Activated CD4-positive, CD25-positive, alpha-beta regulatory T cell treated with anti-CD3 and anti-CD28 coated beads, Interleukin-2, amount 50 U/mL, for 16 hours (primary cell): Measurements from ENCODE around the gene ANKRD2.

Experiments
- DNase-seq: peaks from one replicate; pipeline ENCODE4 v3.0.0-alpha.2; 2020; ENCODE audit warnings: low read depth, low spot score

The ANKRD2 gene

GRCh38 chr10:97596101-97597082, 23.8 kb downstream of the ANKRD2 start:
- DNase-seq, result no peak

GRCh38 chr10:97597778-97598177, 25.2 kb downstream of the ANKRD2 start:
- no peak for DNase-seq

GRCh38 chr10:97598407-97599271, 26.1 kb downstream of the ANKRD2 start:
- no peak for DNase-seq

GRCh38 chr10:97599272-97599619, 26.7 kb downstream of the ANKRD2 start:
- DNase-seq, result no peak

- no peak for DNase-seq
Measured at GRCh38 chr10:97600616-97601015, 28.0 kb downstream of the ANKRD2 start.

- DNase-seq, result no peak
Measured at GRCh38 chr10:97601268-97602215, 29.0 kb downstream of the ANKRD2 start.

- DNase-seq, result no peak
Measured at GRCh38 chr10:97607095-97607636, 34.6 kb downstream of the ANKRD2 start.

GRCh38 chr10:97608991-97609561, 36.5 kb downstream of the ANKRD2 start:
- no peak for DNase-seq

- no peak for DNase-seq
Measured at GRCh38 chr10:97611473-97611872, 38.9 kb downstream of the ANKRD2 start.

GRCh38 chr10:97612386-97612785, 39.8 kb downstream of the ANKRD2 start:
- no peak for DNase-seq

- no peak for DNase-seq
Measured at GRCh38 chr10:97618285-97618684, 45.7 kb downstream of the ANKRD2 start.

GRCh38 chr10:97618733-97619132, 46.2 kb downstream of the ANKRD2 start:
- DNase-seq, result no peak

- DNase-seq, result no peak
Measured at GRCh38 chr10:97623277-97623676, 50.7 kb downstream of the ANKRD2 start.

GRCh38 chr10:97627731-97628130, 55.2 kb downstream of the ANKRD2 start:
- no peak for DNase-seq

GRCh38 chr10:97628228-97628627, 55.6 kb downstream of the ANKRD2 start:
- DNase-seq, result no peak

GRCh38 chr10:97629289-97629688, 56.7 kb downstream of the ANKRD2 start:
- DNase-seq, result no peak

- DNase-seq, result no peak
Measured at GRCh38 chr10:97631098-97631497, 58.5 kb downstream of the ANKRD2 start.

GRCh38 chr10:97632949-97633884, 60.6 kb downstream of the ANKRD2 start, which contains the start of gene MORN4:
MORN4 (minus strand) TSS chr10:97633500; CDS start chr10:97619653, 13,847 bp downstream.
- DNase-seq, result peak; percentile 80
